A204.1 (cell line): ENCODE measurements around the gene ZNF821.
"Not testable (repeated sequence)": the region's sequence is repeated elsewhere in the genome, so short reads cannot be mapped to it uniquely, and the experiment has no call there.

Experiments used
- FAIRE-seq: peaks from 2 replicates; lab custom pipeline; 2012; peaks lifted over from hg19 to GRCh38; lab: Jason Lieb, UNC

Gene ZNF821

DNA sequence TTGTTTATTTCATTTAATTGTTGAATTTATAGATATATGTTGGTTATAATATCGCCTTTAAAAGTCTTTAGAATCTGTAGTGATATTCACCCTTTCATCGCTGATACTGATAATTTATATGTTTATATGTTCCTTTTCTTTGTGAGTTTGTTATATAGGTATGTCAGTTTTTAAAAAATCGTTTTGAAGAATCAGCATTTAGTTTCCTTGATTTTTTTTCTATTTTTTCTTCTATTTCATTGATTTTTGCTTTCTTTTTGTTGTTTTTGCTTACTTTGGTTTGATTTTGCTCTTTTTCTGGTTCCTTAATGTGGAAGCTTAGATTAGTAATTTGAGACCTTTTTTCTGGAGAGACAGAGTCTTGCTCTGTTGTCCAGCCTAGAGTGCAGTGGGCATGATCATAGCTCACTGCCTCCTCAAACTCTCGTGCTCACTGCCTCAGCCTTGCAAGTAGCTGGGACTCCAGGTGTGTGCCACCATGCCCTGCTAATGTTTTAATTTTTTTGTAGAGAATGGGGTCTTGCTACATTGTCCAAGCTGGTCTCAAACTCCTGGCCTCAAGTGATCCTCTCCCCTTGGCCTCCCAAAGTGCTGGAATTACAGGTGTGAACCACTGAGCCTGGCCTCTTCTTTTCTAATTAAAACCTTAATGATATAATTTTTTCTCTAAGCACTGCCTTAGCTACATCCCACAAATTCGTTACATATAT lies 18.8 kb upstream of the ZNF821 start:
- FAIRE-seq = no peak

DNA sequence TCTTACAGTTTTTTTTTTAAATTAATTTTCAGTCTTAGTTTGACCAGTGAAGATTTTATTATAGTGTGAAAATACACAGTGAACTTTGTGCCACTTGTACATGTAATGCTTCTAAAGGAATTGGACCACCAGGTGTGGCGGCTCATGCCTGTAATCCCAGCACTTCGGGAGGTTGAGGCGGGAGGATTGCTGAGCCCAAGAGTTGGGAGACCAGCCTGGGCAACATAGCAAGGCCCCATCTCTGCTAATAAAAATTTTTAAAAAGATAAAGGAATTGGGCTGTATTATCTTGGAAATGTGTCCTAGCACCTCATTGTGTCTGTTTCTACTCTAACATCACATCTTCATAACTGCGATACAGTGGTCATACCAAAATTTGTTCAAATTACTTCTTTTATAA lies 15.2 kb upstream of the ZNF821 start:
- no peak for FAIRE-seq

DNA sequence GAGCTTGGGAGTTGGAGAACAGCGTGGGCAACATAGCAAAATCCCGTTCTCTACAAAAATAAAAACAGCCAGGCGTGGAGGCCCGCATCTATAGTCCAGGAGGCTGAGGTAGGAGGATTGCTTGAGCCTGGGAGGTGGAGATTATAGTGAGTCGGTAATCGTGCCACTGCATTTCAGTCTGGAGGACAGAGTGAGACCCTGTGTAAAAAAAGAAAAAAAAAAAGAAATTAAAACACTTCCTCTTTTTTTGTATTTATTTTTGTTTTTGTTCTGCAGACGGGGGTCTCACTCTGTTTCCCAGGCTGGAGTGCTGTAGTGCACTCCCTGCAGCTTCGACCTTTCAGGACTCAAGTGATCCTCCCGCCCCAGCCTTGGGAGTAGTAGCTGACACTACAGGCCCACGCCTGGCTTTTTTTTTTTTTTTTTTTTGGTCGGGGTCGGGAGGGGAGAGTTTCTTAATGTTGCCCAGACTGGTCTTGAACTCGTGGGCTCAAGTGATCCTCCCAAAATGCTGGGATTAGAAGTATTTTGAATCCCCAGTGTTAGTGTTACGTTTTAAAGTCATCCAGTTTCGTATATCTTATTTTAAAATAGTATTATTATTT lies 12.9 kb upstream of the ZNF821 start:
- FAIRE-seq = no peak

DNA sequence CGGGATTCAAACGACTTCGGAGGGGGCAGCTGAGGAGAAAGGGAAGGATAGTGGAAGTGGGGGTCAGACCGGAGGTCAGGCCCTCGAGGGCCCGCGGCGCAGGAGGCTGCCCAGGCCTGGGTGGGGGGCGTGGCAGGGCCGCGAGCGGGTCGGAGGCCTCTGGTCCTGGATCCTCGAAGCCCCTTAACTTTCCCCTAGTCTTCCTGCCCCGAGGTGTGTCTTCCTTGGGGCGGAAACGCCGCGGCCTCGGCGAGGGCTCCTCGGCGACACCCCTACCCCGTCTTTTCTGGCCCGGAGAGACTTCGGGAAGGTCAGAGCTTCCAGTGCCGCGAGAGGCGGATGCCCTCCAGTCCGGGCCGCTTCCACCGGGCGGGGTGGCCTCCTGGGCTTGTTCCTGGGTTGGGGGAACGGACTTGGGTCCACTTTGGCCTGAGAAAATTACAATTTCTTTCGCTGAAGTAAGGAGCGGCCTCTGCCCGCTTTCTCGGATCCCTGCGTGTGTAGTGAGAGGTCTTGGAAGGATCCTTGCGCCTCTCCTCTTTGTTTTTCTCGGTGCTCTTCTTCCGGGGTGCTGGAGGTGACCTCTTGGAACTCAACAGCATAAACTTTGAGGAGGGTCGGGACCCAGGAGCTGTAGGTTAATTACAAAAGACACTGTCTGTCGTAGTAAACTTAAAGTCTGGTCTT lies 11.8 kb upstream of the ZNF821 start:
- no peak for FAIRE-seq

DNA sequence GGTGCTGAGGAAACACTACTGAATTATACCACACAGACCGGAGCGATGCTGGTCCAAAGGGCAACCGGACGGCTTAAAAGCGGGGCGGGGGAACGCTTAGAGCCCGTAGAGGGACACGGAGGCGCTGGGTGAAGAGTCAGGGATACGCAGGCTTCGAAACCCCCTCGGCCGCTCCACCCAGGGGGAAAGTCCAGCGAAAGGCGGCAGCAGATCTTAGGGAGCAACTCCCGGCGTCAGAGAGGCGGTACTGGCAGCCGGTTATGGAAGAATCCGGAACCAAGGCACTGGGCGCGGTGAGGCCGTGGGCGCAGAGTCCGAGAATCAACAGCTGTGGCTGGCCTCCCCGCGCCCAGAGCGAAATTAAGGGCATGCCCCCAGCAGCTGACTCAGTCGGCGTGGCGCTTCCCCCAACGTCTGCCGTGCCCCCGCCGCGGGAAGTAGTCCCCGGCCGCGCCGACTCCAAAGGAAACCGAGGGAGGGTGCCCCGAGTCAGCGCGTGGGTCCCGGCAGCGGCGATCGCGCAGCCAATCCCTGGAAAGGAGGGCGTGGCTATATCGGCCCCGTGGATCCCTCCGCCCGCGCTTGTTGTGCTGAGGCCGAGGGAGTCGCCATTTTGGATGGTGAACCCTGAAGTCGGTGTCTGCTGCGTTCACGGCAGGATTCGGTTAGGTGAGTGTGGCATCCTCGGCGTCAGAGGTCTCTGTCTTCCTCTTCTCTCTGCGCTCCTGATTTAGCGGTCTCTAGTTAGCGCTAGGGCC lies 11.1 kb upstream of the ZNF821 start, which contains the start of gene IST1:
TSS of gene IST1 (plus strand) at position 611 of the 758 bp plus-strand sequence. CDS start 20,110 bp downstream, outside the sequence.
- peak; percentile 23 for FAIRE-seq

DNA sequence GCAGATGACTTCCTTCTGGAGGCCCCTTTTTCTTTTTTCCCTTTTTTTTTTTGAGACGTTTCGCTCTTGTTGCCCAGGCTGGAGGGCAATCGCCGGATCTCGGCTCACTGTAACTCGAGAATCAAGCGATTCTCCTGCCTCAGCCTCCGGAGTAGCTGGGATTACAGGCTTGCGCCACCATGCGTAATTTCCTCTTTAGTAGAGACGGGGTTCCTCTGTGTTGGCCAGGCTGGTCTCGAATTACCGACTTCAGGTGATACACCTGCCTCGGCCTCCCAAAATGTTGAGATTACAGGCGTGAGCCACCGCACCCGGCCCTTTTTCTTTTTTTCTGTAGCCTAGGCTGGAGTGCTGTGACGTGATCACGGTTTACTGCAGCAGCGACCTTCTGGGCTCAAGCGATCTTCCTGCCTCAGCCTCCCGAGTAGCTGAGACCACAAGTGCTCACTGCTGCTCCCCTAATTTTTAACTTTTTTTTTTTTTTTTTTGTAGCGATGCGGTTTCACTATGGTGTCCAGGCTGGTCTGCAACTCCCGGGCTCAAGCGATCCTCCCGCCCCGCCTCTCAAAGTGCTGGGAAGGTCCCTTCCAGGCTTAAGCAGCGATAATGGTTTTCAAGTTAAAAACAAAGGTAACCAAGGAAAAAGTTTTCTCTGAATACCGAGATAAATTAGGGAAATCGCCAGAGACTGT lies 10.4 kb upstream of the ZNF821 start:
- FAIRE-seq = no peak

DNA sequence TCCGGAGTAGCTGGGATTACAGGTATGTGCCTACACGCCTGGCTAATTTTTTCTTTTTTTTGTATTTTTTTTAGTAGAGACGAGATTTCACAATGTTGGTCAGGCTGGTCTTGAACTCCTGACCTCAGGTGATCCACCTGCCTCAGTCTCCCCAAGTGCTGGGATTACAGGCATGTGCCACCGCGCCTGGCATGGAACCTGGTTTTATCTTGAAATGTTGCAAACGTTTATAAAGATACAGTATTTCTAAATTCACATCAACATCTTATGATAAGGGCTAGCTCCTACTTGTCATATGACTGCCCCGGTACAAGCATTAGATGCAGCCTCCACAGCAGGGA lies 9.9 kb upstream of the ZNF821 start:
- no peak for FAIRE-seq

DNA sequence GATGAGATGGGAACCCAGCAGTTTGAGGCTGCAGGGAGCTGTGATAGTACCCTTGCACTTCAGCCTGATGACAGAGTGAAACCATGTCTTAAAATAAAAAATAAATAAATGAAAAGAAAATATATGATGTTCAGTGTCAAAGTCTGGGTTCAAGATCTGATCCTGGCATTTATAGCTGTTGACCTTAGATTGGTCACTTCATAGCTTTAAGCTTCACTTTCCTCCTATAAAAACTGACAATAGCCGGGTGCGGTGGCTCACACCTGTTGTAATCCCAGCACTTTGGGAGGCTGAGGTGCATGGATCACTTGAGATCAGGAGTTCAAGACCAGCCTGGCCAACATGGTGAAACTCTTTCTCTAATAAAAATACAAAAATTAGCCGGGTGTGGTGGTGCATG lies 5.2 kb upstream of the ZNF821 start:
- no peak for FAIRE-seq

DNA sequence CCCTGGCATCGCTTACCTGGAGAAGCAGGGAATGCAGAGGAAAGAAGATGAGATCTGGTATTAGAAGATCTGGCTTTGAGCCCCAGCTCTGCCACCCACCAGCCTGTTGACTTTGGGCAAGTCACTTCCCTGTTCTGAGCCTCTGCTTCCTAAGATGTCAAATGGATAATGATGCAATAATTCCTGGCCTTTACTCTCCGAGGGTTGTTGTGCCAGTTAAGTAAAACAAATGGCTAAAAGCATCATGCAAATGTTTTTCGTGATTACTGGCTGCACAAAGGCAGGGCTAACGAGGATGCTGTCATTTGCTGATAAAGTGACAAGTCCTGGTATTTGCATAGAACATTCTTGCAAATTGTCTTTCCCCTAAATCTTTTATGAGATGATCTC lies 1.3 kb upstream of the ZNF821 start:
- no peak for FAIRE-seq

DNA sequence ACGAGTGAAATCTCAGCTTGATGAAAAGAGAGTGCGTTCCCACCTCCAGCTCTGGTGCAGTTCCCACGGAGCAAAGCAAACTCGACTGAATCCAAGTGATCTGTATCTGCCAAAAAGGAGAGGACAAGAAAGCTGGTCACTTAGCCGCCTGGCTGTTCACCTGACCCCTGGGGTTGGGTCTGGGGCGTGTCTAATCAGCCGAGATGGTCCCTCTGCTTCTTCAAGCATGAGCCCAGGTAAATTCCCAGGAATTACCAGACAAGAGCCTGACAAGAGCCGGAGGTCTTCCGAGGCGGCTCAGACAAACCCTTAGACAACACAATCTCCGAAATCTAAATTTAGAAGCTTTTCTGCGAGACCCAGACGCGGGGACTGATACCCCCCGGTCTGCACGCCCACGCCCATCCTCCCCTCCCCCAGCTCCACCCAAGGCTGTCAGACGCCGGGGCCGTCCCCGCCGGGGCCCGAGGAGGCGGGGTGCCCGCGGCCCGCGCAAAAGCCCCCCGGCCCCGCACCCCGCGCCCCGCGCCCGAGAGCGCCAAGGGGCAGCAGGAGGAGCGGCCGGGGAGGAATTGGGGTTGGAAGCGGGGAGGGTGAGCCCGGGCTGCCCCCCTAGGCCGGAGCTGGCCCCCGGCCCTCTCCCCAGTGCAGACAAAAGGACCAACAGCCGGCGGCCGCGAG lies 674 bp downstream of the ZNF821 start:
- no peak for FAIRE-seq

DNA sequence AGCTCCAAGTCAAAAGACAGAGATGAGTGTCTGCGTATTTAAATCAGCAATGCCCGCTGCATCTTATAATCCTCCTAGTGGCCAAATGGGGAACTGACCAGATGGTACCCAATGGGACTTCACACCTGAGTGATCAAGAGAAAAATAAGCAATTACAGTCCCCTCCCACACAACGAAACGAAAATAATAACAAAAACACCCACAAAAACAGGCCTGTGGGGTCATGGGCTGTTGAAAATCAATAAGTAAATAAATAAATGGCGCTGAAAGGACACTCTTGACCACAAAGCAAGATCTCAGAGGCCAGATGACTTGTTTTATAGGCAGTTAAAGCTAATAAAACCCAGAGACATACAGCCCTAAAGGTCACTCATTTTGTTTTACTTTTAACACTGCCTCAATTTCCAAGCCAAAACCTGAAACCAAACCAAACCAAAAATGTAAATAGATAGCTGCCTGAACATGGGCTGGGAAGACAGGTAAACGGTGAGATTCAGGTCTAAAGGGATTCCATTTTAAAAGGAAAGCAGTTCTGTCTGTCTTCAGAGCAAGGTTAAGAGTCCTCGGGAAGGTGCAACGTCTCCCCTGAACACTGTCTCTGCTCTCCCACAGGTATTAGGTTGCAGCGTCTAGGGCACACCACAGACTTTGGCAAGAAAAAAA lies 1.3 kb downstream of the ZNF821 start:
- FAIRE-seq = peak; percentile 73

DNA sequence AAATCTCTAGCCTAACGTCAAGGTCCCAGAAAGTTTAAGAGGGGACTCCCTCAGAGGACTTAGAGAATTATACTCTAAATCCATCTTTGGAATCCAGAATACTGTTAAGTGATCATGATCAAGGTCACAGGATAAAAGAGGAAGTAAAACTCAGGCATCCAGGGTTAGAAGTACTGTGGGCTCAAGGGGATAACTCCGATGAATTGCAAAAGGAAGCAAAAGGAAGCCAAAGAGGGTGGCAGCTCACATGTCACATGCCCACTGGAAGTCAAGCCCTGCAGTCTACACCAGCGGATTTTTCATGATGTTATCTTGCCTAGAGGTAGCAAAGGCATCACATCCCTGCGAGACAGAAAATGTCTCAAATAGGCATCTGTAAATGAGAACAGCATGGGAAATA lies 3.8 kb downstream of the ZNF821 start:
- FAIRE-seq = no peak

DNA sequence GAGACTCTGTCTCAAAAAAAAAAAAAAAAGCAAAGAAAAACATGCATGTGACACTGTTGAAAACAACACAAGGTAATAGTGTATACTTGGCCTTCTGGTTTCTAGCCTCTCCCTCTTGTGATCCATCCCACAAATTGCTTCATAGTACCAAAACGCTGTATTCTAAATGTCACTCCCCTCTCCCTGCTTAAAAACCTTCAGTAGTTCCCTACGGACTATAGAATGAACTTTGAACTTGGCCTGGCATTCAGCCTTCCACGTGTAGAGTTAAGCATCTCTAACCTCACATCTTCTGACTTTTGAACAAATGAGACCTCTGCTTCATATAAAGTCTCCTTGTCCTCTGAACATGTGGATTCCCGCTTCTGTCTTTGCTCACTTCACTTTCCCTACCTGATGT lies 5.1 kb downstream of the ZNF821 start:
- no peak for FAIRE-seq

DNA sequence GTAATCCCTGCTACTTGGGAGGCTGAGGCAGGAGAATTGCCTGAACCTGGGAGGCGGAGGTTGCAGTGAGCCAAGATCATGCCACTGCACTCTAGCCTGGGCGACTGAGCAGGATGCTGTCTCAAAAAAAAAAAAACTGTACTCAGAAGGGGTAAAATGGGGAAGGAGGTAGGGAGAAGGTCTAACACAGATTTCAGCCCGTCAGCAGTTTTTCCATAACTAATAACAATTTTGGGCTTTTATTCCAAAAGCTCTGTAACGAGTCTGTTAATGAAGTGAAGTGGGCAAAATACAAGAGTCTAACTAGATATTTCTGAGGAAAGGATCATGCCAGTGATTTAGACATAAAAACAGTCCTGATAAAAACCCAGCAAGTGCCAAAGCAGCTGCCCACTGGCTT lies 10.8 kb downstream of the ZNF821 start:
- no peak for FAIRE-seq

DNA sequence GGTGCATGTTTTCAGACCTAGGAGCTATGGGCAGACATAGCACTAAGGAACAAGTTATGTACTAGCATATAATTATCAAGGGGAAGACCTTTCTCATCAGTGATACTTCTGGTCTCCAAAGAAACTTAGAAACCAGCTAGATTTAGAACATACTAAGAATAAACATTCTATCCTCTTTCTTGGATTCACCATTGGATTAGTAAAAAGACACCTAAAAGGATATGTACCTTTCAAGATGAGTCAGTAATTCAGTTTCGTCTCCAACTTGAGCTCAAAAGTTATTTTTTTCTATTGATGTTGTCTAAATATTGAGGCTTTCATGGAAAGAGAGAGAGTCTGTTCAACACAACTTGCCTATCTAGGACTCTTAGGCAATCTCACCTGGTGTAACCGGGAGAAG lies 13.2 kb downstream of the ZNF821 start:
- FAIRE-seq = no peak

DNA sequence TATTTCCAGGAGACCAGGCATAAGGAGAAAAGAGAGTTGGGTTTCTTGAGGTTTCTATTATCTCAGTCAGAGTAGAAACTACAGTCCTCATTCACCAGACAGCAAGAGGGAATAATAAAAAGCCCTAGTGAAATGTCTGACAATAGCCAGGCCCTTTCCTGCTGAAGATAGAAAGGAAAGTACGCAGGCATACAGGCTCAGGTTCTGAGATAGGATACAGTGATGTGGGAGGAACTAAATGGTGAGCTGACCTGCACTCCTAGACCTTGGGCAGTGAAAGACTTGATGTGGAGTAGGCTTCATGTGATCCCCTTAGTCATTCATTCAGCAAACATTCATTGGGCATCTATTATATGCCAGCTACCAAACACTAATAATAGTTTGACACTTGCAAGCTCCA lies 14.9 kb downstream of the ZNF821 start:
- no peak for FAIRE-seq

DNA sequence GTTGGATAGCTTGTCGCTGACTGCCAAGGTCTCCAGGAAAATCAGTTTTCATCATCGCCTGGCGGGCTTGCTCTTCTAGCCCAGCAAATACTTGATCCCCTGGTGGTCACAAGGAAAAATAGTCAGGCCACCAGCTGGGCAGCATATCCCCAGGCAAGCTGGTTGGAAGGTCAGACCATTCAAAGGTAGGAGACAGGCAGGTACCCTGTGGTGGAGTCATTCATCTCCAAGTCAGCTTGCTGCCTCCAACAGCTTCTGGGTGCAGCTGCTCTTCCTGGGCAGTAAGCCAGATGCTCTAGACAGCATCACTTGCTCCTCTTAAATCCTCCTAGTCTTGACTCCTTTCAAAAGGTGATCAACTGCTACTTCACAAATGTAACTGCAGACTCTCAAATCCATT lies 16.0 kb downstream of the ZNF821 start:
- FAIRE-seq = no peak

DNA sequence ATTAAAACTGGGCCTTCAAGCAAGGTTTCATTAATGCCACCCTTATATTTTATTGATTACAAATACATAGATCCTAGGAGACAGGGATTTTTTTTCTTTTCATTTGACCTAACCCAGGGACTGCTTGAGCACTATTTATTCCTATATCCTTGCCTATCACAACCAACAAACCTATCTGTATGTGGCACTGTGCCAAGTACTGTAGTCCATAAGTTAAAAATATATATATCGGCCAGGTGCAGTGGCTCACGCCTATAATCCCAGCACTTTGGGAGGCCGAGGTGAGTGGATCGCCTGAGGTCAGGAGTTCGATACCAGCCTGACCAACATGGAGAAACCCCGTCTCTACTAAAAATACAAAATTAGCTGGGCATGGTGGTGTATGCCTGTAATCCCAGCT lies 16.8 kb downstream of the ZNF821 start:
- FAIRE-seq = not testable (repeated sequence)

DNA sequence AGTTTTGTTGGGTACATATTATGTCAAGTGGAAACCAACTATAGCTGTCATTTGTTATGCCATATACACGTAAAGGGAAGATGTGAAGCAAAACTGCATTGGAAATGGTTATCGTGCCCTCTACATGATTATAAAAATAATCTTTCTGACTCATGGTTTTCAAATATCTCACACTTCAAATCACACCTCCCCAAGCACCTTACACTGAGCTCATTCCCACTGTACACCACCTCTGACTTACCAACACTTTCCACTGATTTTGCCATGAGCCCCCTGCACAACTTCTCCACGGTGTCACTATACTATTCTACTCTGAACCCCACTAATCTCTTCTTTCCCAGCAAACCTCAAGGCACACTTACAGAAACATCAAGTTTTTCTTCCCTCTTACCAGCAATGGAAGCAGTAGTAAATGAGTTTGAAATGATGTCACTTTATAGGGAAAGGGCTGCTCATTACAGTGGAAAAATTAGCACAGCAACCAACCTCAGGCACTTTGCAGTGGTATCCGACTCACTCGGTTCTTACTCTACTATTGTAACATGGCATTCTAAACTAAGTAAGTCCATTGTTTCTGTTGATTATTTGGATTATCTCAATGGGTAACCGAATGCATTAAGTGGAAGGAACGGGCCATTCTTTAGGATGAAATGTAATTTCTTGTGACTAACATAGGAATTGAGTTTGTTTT lies 18.7 kb downstream of the ZNF821 start:
- no peak for FAIRE-seq

DNA sequence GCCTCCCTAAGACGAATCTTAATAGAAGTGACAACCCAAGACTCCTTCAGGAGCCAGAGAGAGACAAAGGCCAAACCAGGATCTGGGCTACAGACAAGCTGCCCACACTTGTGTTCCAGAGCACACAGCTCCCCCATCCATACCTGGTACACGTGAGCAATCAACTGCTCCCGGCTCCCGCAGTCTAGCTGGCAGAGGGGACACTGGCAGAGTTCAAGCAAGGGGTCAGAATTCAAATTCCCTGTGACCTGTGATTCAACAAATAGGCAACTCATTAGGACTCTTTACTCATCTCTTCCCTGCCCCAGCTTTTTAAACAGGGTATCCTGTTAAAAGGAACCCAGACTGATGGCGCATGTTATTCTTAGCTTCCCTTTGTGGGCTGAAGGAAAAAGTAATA lies 20.0 kb downstream of the ZNF821 start:
- FAIRE-seq = no peak
